Measurements from ENCODE around the gene DOK6.
"Not testable (repeated sequence)": the region's sequence is repeated elsewhere in the genome, so short reads cannot be mapped to it uniquely, and the experiment has no call there.

Gene DOK6

DNA sequence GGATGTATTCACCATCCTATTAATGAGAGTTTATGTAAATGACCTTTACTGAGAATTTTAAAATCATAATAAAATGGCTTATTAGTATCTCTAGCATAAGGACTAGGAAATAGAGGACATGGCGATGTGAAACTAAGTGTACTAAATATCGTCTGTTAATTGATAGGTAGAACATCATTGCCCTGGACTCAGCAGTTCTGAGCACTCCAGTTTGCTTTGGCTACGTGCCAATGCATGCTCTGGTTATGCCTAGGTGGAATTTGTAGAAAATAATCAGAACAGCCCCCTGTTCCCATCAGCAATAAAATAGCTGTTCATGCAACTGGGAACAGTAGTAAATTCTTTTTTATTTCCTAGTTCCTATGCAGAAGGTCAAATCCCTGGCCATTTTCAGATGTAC lies 247.8 kb downstream of the DOK6 start:
- DNase-seq (ENCODE audit: insufficient read length, low spot score) (no peak), FAIRE-seq (no peak)
- no peak for TF ChIP-seq POLR2A (IDR thresholded peaks at IDR 0.05; ENCODE audit: low read depth, low read length)
- no peak for TF ChIP-seq PAX5 (IDR thresholded peaks at IDR 0.05; ENCODE audit: insufficient read depth, low read length, severe bottlenecking)
- no peak for TF ChIP-seq SPI1 (IDR thresholded peaks at IDR 0.05; ENCODE audit: low read depth, low read length)
- no peak for TF ChIP-seq TAF1 (IDR thresholded peaks at IDR 0.05; ENCODE audit: low read depth, low read length)
- TF ChIP-seq POLR2AphosphoS5 (IDR thresholded peaks at IDR 0.05; ENCODE audit: low read depth, low read length) = no peak
- no peak for TF ChIP-seq POU2F2 (IDR thresholded peaks at IDR 0.05; ENCODE audit: low read depth, low read length)

- DNase-seq (ENCODE audit: insufficient read length, low spot score) = no peak
- no peak for FAIRE-seq
- TF ChIP-seq POLR2A (IDR thresholded peaks at IDR 0.05; ENCODE audit: low read depth, low read length) = no peak
- no peak for TF ChIP-seq POLR2AphosphoS5 (IDR thresholded peaks at IDR 0.05; ENCODE audit: low read depth, low read length)
- TF ChIP-seq SPI1 (IDR thresholded peaks at IDR 0.05; ENCODE audit: low read depth, low read length) = no peak
- no peak for TF ChIP-seq TAF1 (IDR thresholded peaks at IDR 0.05; ENCODE audit: low read depth, low read length)
- no peak for TF ChIP-seq PAX5 (IDR thresholded peaks at IDR 0.05; ENCODE audit: insufficient read depth, low read length, severe bottlenecking)
- no peak for TF ChIP-seq POU2F2 (IDR thresholded peaks at IDR 0.05; ENCODE audit: low read depth, low read length)
These were observed 249.0 kb downstream of the DOK6 start for GRCh38 chr18:69649684-69650083.

GRCh38 chr18:69651243-69651642 lies 250.6 kb downstream of the DOK6 start:
- FAIRE-seq (no peak), DNase-seq (ENCODE audit: insufficient read length, low spot score) (no peak)
- TF ChIP-seq POU2F2 (IDR thresholded peaks at IDR 0.05; ENCODE audit: low read depth, low read length) (no peak), TAF1 (IDR thresholded peaks at IDR 0.05; ENCODE audit: low read depth, low read length) (no peak), SPI1 (IDR thresholded peaks at IDR 0.05; ENCODE audit: low read depth, low read length) (no peak), POLR2AphosphoS5 (IDR thresholded peaks at IDR 0.05; ENCODE audit: low read depth, low read length) (no peak), PAX5 (IDR thresholded peaks at IDR 0.05; ENCODE audit: insufficient read depth, low read length, severe bottlenecking) (no peak), POLR2A (IDR thresholded peaks at IDR 0.05; ENCODE audit: low read depth, low read length) (no peak)

DNA sequence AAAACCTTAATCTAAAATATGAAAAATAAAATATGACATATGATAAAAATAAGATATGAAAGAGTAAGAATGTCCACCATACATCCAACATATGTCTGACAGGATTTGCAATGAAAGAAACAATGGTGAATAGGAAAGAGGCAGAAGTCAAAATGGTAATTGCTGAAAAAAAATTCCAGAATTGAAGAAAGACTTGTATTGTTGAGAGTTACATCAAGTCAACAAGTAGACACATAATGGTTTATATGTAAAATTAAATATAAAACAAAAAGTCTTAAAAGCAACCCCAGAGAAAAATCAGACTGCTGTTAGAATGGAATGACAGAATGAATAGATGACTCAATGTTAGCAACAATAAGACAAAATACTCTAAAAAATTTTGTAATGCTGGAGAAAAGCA lies 255.1 kb downstream of the DOK6 start:
- FAIRE-seq = no peak
- TF ChIP-seq POLR2A (IDR thresholded peaks at IDR 0.05; ENCODE audit: low read depth, low read length) (no peak), SPI1 (IDR thresholded peaks at IDR 0.05; ENCODE audit: low read depth, low read length) (no peak), TAF1 (IDR thresholded peaks at IDR 0.05; ENCODE audit: low read depth, low read length) (no peak), POLR2AphosphoS5 (IDR thresholded peaks at IDR 0.05; ENCODE audit: low read depth, low read length) (no peak), PAX5 (IDR thresholded peaks at IDR 0.05; ENCODE audit: insufficient read depth, low read length, severe bottlenecking) (no peak), POU2F2 (IDR thresholded peaks at IDR 0.05; ENCODE audit: low read depth, low read length) (no peak)

DNA sequence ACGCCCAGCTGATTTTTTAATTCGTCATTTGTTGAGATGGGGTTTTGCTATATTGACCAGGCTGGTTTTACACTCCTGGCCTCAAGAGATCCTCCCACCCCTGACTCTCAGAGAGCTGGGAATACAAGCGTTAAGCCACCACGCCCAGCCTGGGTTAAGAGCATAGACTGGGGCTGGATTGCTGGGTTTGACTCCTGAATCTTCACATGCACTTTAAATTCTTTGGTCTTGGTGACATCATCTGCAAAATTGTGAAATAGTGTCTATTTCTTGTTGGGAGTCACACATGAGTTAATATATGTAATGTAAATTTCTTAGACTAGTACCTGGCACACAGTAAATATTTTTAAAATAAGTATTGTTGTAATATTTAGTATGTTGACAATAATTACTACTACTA lies 257.4 kb downstream of the DOK6 start:
- DNase-seq (ENCODE audit: insufficient read length, low spot score) = no peak
- FAIRE-seq = no peak

More for the DNA sequence above, 255.1 kb downstream of the DOK6 start:
- DNase-seq (ENCODE audit: insufficient read length, low spot score) = no peak

DNA sequence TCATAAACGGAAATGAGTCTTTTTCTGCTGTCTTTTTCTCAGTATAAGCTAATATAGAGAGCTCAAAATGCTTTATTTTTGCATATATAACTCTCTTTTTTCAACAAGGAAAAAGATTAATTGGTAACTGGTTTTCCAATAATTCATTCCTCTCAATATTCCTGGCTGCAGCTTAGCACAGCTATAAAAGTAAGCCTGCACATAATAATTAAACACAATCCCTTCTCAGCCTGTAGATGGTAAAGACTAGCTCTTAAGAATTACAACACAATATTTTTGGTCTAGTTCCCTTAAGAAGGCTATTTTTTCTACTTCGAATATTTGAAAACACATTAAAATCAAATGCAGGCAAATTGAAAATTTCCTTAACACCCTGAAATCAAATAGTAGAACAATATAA lies 258.0 kb downstream of the DOK6 start:
- FAIRE-seq (no peak), DNase-seq (ENCODE audit: insufficient read length, low spot score) (no peak)
- TF ChIP-seq PAX5 (IDR thresholded peaks at IDR 0.05; ENCODE audit: insufficient read depth, low read length, severe bottlenecking) = no peak
- no peak for TF ChIP-seq TAF1 (IDR thresholded peaks at IDR 0.05; ENCODE audit: low read depth, low read length)
- TF ChIP-seq POLR2AphosphoS5 (IDR thresholded peaks at IDR 0.05; ENCODE audit: low read depth, low read length) = no peak
- TF ChIP-seq POU2F2 (IDR thresholded peaks at IDR 0.05; ENCODE audit: low read depth, low read length) = no peak
- TF ChIP-seq POLR2A (IDR thresholded peaks at IDR 0.05; ENCODE audit: low read depth, low read length) = no peak
- TF ChIP-seq SPI1 (IDR thresholded peaks at IDR 0.05; ENCODE audit: low read depth, low read length) = no peak

More for the DNA sequence above, 257.4 kb downstream of the DOK6 start:
- TF ChIP-seq POLR2AphosphoS5 (IDR thresholded peaks at IDR 0.05; ENCODE audit: low read depth, low read length) (no peak), TAF1 (IDR thresholded peaks at IDR 0.05; ENCODE audit: low read depth, low read length) (no peak), PAX5 (IDR thresholded peaks at IDR 0.05; ENCODE audit: insufficient read depth, low read length, severe bottlenecking) (no peak), POU2F2 (IDR thresholded peaks at IDR 0.05; ENCODE audit: low read depth, low read length) (no peak)

DNA sequence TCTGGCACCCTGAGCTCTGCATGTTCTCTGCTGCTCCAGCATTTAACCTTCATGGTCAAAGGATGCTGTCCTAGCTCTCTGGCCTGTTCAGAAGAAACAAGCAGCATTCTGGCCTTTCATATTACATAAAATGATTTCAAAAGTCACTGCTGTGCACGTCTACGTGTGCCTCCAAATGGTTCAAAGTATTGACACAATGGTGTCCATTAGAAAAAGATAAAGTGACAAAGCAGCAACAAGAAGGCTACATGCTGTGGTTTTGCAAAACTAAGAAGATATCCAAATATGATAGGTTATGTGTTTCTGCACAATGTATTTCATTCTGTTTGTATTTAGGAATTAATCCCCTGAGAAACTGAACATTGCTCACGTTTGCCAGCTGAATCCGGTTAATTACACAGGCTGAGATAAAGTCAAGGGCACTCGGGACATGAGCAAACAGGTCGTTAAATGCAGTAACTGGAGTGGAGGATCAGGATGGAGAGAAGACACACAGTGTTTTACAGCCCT lies 258.5 kb downstream of the DOK6 start:
- no peak for TF ChIP-seq POLR2AphosphoS5 (IDR thresholded peaks at IDR 0.05; ENCODE audit: low read depth, low read length)
- TF ChIP-seq TAF1 (IDR thresholded peaks at IDR 0.05; ENCODE audit: low read depth, low read length) = no peak
- TF ChIP-seq POU2F2 (IDR thresholded peaks at IDR 0.05; ENCODE audit: low read depth, low read length) = no peak
- TF ChIP-seq PAX5 (IDR thresholded peaks at IDR 0.05; ENCODE audit: insufficient read depth, low read length, severe bottlenecking) = no peak
- TF ChIP-seq SPI1 (IDR thresholded peaks at IDR 0.05; ENCODE audit: low read depth, low read length) = no peak
- TF ChIP-seq POLR2A (IDR thresholded peaks at IDR 0.05; ENCODE audit: low read depth, low read length) = no peak
- DNase-seq (ENCODE audit: insufficient read length, low spot score) (no peak), FAIRE-seq (no peak)

GRCh38 chr18:69662090-69662489 lies 261.4 kb downstream of the DOK6 start:
- DNase-seq (ENCODE audit: insufficient read length, low spot score); FAIRE-seq: not testable (repeated sequence)

GRCh38 chr18:69664399-69664798 lies 263.7 kb downstream of the DOK6 start:
- no peak for TF ChIP-seq PAX5 (IDR thresholded peaks at IDR 0.05; ENCODE audit: insufficient read depth, low read length, severe bottlenecking)
- no peak for TF ChIP-seq POLR2AphosphoS5 (IDR thresholded peaks at IDR 0.05; ENCODE audit: low read depth, low read length)
- no peak for TF ChIP-seq POLR2A (IDR thresholded peaks at IDR 0.05; ENCODE audit: low read depth, low read length)
- TF ChIP-seq TAF1 (IDR thresholded peaks at IDR 0.05; ENCODE audit: low read depth, low read length) = no peak
- TF ChIP-seq POU2F2 (IDR thresholded peaks at IDR 0.05; ENCODE audit: low read depth, low read length) = no peak
- no peak for TF ChIP-seq SPI1 (IDR thresholded peaks at IDR 0.05; ENCODE audit: low read depth, low read length)
- DNase-seq (ENCODE audit: insufficient read length, low spot score) = no peak
- no peak for FAIRE-seq

DNA sequence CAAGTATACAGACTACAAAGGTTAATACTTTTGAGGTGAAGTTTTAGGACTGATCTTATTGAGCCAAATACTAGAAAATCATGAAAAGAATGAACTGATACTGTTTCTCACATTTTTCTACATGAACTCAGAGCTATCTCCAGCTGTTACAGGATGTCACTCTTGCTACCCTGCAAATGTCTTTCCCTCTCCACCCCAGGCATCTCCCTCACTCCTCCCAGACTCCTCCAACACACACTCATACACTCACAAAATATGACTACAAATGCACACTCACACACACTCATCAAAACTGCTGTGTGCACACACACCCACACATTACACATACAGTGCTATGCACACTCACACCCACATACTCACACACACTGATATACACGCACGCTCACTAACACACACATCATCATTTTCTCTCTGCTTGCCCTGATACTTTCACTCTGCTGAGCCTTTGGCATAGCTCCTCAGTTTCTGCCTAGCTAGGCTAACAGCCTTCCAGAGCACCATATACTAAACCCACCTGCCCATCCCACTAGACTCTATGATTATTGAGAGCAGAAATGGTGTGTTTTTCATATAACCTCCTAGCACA lies 273.7 kb downstream of the DOK6 start:
- DNase-seq (ENCODE audit: insufficient read length, low spot score) = no peak
- TF ChIP-seq POLR2A (IDR thresholded peaks at IDR 0.05; ENCODE audit: low read depth, low read length) = no peak
- no peak for TF ChIP-seq TAF1 (IDR thresholded peaks at IDR 0.05; ENCODE audit: low read depth, low read length)
- no peak for TF ChIP-seq POLR2AphosphoS5 (IDR thresholded peaks at IDR 0.05; ENCODE audit: low read depth, low read length)
- no peak for TF ChIP-seq POU2F2 (IDR thresholded peaks at IDR 0.05; ENCODE audit: low read depth, low read length)
- no peak for TF ChIP-seq PAX5 (IDR thresholded peaks at IDR 0.05; ENCODE audit: insufficient read depth, low read length, severe bottlenecking)
- TF ChIP-seq SPI1 (IDR thresholded peaks at IDR 0.05; ENCODE audit: low read depth, low read length) = no peak
- peak; percentile 41 for FAIRE-seq

All from GM12891 (cell line).